Measurements from ENCODE around the gene YIPF3.

GRCh38 chr6:43544461-43544860 lies 27.7 kb upstream of the YIPF3 start:
- TF ChIP-seq POLR2AphosphoS5 (IDR thresholded peaks at IDR 0.05; ENCODE audit: low read depth, low read length) = no peak
- TF ChIP-seq, protein P1, sequence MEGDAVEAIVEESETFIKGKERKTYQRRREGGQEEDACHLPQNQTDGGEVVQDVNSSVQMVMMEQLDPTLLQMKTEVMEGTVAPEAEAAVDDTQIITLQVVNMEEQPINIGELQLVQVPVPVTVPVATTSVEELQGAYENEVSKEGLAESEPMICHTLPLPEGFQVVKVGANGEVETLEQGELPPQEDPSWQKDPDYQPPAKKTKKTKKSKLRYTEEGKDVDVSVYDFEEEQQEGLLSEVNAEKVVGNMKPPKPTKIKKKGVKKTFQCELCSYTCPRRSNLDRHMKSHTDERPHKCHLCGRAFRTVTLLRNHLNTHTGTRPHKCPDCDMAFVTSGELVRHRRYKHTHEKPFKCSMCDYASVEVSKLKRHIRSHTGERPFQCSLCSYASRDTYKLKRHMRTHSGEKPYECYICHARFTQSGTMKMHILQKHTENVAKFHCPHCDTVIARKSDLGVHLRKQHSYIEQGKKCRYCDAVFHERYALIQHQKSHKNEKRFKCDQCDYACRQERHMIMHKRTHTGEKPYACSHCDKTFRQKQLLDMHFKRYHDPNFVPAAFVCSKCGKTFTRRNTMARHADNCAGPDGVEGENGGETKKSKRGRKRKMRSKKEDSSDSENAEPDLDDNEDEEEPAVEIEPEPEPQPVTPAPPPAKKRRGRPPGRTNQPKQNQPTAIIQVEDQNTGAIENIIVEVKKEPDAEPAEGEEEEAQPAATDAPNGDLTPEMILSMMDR (IDR thresholded peaks at IDR 0.05) = no peak
- TF ChIP-seq, protein P2, sequence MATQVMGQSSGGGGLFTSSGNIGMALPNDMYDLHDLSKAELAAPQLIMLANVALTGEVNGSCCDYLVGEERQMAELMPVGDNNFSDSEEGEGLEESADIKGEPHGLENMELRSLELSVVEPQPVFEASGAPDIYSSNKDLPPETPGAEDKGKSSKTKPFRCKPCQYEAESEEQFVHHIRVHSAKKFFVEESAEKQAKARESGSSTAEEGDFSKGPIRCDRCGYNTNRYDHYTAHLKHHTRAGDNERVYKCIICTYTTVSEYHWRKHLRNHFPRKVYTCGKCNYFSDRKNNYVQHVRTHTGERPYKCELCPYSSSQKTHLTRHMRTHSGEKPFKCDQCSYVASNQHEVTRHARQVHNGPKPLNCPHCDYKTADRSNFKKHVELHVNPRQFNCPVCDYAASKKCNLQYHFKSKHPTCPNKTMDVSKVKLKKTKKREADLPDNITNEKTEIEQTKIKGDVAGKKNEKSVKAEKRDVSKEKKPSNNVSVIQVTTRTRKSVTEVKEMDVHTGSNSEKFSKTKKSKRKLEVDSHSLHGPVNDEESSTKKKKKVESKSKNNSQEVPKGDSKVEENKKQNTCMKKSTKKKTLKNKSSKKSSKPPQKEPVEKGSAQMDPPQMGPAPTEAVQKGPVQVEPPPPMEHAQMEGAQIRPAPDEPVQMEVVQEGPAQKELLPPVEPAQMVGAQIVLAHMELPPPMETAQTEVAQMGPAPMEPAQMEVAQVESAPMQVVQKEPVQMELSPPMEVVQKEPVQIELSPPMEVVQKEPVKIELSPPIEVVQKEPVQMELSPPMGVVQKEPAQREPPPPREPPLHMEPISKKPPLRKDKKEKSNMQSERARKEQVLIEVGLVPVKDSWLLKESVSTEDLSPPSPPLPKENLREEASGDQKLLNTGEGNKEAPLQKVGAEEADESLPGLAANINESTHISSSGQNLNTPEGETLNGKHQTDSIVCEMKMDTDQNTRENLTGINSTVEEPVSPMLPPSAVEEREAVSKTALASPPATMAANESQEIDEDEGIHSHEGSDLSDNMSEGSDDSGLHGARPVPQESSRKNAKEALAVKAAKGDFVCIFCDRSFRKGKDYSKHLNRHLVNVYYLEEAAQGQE (IDR thresholded peaks at IDR 0.05; ENCODE audit: insufficient read depth in 1 of 2, low read depth in 2 of 2, low read length in 1 of 2) = no peak
- TF ChIP-seq TCF7L2 (IDR thresholded peaks at IDR 0.05; ENCODE audit: low read depth, low read length) = no peak
- TF ChIP-seq SIN3A (IDR thresholded peaks at IDR 0.05; ENCODE audit: borderline replicate concordance, insufficient read depth, low read depth, low read length) = no peak
